ENCODE results near the gene LEF1.

The LEF1 gene

DNA sequence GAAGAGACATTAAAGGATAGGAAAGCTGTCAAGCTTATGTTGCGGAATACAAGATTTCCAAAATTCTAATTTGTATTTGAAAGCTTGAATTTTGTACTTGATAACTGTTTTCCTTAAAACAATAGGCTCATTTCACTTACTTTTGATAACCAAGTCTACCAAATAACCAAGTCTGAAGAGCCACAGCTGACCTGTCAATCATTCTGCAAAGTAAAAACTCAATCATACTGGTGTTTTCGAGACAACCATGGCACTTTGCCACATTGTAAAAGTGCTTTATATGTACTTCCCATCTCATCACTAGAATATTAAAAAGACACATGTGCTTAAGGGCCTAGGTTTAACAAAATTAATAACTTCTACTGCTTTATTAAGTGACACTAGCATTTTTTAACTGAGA, 47.9 kb downstream of the LEF1 start:
- ATAC-seq (ENCODE audit: low read depth): no peak
- no peaks in the 10 kb centered on the region for H3K36me3 Mint-ChIP-seq
- no peaks in the 10 kb centered on the region for H3K9me3 Mint-ChIP-seq
- no peaks in the 10 kb centered on the region for H3K27me3 Mint-ChIP-seq
- no peak for DNase-seq (ENCODE audit: low spot score in 2 of 2)
- H3K4me3 Mint-ChIP-seq: no peak overlapping the region
- H3K4me1 Mint-ChIP-seq: peaks cover 6% of the 10 kb centered on the region
- no peak overlapping the region for H3K27ac Mint-ChIP-seq

DNA sequence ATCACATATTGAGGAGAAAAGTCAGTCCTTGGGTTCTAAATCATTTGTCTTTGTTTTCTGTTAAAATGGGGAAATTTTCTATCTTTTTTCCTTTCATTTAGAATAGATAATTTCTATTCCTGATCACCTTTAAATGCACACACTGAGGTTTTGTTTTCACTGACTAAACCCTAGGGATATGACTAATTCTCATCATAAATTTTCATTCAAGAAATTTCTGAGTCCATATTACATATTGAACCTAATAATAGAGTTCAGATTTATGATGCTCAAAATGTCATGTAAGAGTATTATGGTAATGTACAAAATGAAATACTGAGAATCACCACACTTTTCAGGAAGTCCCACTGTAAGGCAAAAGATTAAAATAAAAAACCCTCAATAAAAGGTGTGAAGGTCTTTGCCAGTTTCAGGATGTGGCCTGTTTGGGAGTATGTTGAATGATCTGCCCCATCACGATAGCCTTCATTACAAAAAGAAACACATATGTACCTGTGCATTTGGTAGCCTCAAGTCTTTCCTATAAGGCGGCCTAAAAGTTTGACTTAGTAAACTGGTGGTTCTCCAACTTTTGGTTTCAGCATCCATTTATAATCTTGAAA, 49.4 kb downstream of the LEF1 start:
- no peak overlapping the region for H3K27ac Mint-ChIP-seq
- ATAC-seq (ENCODE audit: low read depth): no peak
- H3K4me1 Mint-ChIP-seq: peaks cover 6% of the 10 kb centered on the region
- no peak overlapping the region for H3K4me3 Mint-ChIP-seq
- DNase-seq (ENCODE audit: low spot score in 2 of 2): no peak
- H3K9me3 Mint-ChIP-seq: no peaks in the 10 kb centered on the region
- H3K27me3 Mint-ChIP-seq: no peaks in the 10 kb centered on the region
- no peaks in the 10 kb centered on the region for H3K36me3 Mint-ChIP-seq

DNA sequence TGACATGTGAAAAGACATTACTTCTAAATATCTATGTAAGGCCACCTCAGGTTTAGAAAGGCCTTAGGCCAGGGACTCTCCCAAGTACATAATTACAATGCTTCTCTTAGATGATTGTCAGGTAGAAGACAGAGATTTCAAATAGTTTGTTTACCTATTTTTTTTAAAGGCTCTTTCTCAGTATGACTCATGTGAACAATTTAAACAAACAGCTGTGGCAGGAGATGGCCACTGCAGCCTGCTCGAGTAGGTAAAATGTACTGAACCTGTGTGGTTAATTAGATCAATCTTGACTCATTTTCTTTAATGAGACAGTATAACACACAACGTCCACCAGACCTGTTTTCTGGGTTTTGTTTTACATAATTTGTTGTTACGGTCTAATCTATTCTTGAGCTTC, 50.2 kb downstream of the LEF1 start:
- Mint-ChIP-seq H3K9me3 (no peaks in the 10 kb centered on the region), H3K36me3 (no peaks in the 10 kb centered on the region), H3K4me1 (peaks cover 6% of the 10 kb centered on the region), H3K27me3 (peaks cover under 1% of the 10 kb centered on the region), H3K4me3 (no peak overlapping the region), H3K27ac (no peak overlapping the region)
- no peak for DNase-seq (ENCODE audit: low spot score in 2 of 2)
- ATAC-seq (ENCODE audit: low read depth): no peak

DNA sequence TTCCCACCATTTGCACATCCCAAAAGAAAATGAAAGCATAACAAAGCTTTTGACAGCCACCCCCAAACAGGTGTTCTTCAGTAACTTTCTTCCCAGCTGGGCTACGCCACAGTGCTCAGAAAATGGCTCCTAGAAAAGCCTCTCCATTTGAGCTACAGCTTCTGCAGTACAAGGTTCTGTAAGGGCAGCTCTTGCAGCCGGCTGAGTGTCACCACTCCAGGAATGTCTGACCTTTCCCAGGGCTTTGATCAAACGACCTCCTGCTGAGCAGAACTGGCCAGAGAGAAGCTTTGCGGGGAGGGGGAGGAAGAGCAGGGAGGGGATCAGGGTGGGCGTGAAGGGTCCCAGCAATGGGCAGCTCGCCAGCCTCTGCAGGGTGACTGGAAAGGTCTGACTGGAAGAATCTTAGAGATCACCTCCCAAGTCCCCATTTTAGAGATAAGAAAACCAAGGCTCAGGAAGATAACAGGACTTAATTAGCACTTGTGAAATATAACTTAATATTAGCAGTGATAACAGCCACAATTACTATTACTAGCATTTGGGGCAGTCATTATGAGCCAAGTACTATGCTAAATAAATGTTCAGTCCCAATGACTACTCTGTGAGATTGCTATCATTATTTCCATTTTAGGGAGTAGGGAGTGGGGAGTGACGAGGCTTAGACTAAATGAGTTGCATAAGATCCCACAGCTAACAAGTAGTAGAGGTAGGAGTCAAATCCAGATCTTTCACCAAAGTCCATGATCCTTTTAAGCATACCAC, 51.1 kb downstream of the LEF1 start:
- H3K36me3 Mint-ChIP-seq: no peaks in the 10 kb centered on the region
- DNase-seq (ENCODE audit: low spot score in 2 of 2) (no peak), ATAC-seq (ENCODE audit: low read depth) (no peak)
- H3K4me3 Mint-ChIP-seq: no peak overlapping the region
- peaks cover 6% of the 10 kb centered on the region for H3K4me1 Mint-ChIP-seq
- H3K27ac Mint-ChIP-seq: no peak overlapping the region
- H3K9me3 Mint-ChIP-seq: no peaks in the 10 kb centered on the region
- H3K27me3 Mint-ChIP-seq: peaks cover 1% of the 10 kb centered on the region

DNA sequence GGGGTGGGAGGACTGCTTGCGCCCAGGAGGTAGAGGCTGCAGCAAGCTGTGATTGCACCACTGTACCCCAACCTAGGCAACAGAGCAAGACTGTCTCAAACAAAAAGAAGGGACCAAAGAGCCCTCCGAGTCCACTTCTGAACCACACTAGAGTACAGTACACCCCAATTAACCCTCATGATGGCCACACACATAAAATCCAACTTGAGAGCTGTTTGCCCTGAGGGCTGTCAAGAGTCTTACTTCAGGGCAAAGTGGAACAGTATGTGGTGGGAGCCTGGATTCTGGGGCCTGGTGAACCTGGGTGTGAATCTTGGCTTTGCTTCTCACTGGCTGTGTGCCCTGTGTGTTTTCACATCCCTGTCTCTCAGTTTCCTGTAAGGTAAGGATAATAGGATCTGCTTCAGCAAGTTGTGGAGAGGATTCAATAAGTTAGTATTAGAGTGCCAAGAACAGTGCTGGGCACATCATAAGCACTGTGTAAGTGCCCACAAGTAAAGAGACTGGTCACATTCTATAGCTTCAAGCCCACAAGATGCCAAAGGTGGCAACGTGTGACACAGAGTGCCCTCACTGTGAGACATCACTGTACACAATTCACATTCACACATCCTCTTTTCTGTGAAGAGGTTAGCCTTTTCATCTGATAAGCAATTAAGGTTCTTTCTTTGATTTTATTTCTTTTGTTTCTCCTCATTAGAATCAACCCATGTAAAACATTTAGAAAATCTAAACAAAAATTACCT, 52.1 kb downstream of the LEF1 start:
- no peak overlapping the region for H3K4me3 Mint-ChIP-seq
- DNase-seq (ENCODE audit: low spot score in 2 of 2) (no peak), ATAC-seq (ENCODE audit: low read depth) (no peak)
- H3K27me3 Mint-ChIP-seq: peaks cover 1% of the 10 kb centered on the region
- H3K4me1 Mint-ChIP-seq: peaks cover 6% of the 10 kb centered on the region
- no peaks in the 10 kb centered on the region for H3K36me3 Mint-ChIP-seq
- H3K9me3 Mint-ChIP-seq: no peaks in the 10 kb centered on the region
- no peak overlapping the region for H3K27ac Mint-ChIP-seq

DNA sequence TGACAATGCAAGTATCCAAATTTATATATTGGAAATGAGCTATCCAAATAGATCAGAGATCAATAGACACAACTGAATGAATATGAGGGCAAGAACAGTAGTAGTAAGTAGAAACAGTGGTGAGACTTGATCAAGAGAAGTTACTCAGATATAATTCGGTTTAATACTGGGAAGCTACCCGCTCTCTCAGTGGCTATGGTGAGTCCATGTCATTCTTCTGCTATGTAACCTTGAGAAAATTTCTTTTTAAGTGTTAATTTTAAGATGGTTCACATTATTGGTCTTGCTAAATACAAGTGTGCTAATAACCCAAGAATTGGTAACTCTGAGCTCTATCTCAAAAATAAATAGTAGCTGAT, 53.6 kb downstream of the LEF1 start:
- no peaks in the 10 kb centered on the region for H3K36me3 Mint-ChIP-seq
- DNase-seq (ENCODE audit: low spot score in 2 of 2): no peak
- no peak overlapping the region for H3K4me3 Mint-ChIP-seq
- H3K27me3 Mint-ChIP-seq: peaks cover 1% of the 10 kb centered on the region
- H3K9me3 Mint-ChIP-seq: no peaks in the 10 kb centered on the region
- no peak for ATAC-seq (ENCODE audit: low read depth)
- no peak overlapping the region for H3K27ac Mint-ChIP-seq
- H3K4me1 Mint-ChIP-seq: peaks cover 6% of the 10 kb centered on the region

DNA sequence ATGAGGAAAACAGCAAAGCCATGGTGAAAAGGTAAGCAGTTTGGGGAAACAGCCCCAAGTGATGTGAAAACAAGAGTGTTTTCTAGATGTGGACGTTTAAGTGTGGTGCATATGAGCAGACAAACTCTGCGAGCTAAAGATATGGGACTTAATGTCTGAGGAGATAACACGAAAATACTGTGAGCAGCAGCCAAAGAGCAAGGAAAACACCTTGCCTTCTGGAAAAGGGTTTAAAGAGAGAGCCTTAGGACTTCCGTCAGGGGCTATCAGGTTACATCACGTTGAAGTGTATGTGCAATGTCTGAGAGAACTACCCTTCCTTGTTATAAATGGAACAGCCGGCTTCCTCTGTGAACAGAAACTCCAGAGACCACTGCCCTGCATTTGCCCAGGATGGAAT, 54.2 kb downstream of the LEF1 start:
- H3K4me1 Mint-ChIP-seq: peaks cover 6% of the 10 kb centered on the region
- ATAC-seq (ENCODE audit: low read depth) (no peak), DNase-seq (ENCODE audit: low spot score in 2 of 2) (no peak)
- H3K4me3 Mint-ChIP-seq: no peak overlapping the region
- no peaks in the 10 kb centered on the region for H3K9me3 Mint-ChIP-seq
- peaks cover 1% of the 10 kb centered on the region for H3K27me3 Mint-ChIP-seq
- H3K27ac Mint-ChIP-seq: no peak overlapping the region
- H3K36me3 Mint-ChIP-seq: no peaks in the 10 kb centered on the region

DNA sequence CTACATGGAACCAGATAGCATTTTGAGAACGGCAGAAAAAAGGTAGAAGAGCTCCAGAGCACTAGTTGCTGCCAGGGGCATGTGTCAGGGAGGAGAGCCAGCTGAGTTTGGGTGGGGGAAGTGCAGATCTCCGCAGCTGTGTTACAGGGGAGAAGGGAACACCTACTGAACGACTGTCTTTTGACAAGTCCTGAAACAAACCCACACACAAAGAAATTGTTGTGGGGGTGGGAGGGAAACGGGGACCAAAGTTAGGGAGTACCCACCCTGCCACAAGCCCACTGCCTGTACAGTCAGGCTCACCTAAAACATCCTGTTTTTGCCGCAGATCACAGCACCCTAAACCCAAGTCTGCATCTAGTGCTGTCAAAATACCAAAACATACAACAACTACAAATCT, 55.5 kb downstream of the LEF1 start:
- peaks cover 1% of the 10 kb centered on the region for H3K27me3 Mint-ChIP-seq
- ATAC-seq (ENCODE audit: low read depth) (no peak), DNase-seq (ENCODE audit: low spot score in 2 of 2) (no peak)
- H3K4me3 Mint-ChIP-seq: no peak overlapping the region
- peaks cover 6% of the 10 kb centered on the region for H3K4me1 Mint-ChIP-seq
- H3K36me3 Mint-ChIP-seq: no peaks in the 10 kb centered on the region
- no peaks in the 10 kb centered on the region for H3K9me3 Mint-ChIP-seq
- no peak overlapping the region for H3K27ac Mint-ChIP-seq

DNA sequence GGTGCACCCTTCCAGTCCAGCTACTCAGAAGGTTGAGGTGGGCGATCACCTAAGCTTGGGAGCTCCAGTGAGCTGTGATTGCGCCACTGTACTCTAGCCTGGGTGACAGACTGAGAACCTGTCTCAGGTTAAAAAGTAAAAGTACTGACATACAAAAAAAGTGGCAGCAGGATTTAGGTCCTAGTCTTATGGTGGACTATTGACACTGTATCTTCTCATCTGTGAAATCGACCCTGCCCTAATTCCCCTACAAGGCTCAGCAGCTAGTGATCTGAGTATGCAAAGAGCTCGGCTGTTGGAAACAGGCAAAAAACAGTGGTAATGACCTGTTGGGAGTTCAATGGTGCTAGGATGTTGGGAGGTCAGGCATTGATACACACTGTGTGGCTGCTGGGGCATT, 57.0 kb downstream of the LEF1 start:
- H3K27me3 Mint-ChIP-seq: peaks cover 4% of the 10 kb centered on the region
- H3K4me3 Mint-ChIP-seq: no peak overlapping the region
- DNase-seq (ENCODE audit: low spot score in 2 of 2) (no peak), ATAC-seq (ENCODE audit: low read depth) (no peak)
- no peaks in the 10 kb centered on the region for H3K36me3 Mint-ChIP-seq
- peaks cover 6% of the 10 kb centered on the region for H3K4me1 Mint-ChIP-seq
- no peak overlapping the region for H3K27ac Mint-ChIP-seq
- no peaks in the 10 kb centered on the region for H3K9me3 Mint-ChIP-seq

DNA sequence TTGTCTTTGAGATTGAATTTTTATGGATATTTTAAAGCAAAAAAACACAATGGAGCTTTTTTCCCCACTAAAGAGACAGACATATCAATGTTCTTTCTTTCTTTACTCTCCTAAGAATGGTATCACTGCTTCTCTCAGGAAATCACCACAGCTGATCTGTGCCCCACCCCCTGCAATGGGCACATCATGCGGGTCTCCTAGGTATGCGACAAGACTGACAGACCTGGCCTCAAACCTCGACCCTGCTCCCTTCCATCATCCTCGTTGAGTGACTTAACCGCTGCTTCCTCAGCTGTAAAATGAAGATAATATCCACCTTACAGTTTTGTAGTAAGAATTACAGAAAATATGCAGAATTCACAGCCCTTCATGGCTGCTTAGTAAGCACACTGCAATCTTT, 58.3 kb downstream of the LEF1 start:
- Mint-ChIP-seq H3K4me3 (no peak overlapping the region), H3K4me1 (no peaks in the 10 kb centered on the region), H3K36me3 (no peaks in the 10 kb centered on the region), H3K9me3 (no peaks in the 10 kb centered on the region), H3K27ac (no peak overlapping the region), H3K27me3 (peaks cover 4% of the 10 kb centered on the region)
- ATAC-seq (ENCODE audit: low read depth): no peak
- DNase-seq (ENCODE audit: low spot score in 2 of 2): no peak

DNA sequence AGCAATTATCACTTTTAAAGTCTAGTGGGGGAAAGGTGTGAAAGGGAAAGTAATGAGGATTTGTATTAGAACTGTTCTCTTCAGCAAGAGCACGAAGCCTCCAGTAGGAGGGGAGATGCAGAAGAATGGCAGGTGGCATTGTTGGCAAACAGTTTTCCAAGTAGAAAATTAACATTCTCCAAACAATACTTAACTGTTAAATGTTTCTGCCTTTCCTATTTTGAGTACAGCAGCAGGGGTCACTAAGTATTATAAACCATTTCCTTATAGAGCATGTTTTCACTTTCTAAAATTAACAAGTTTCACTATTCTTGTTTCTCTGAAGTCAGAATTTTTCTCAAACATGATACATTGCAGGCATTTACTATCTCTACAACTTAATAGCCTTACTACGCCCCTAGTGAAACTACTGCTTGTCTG, 58.7 kb downstream of the LEF1 start:
- Mint-ChIP-seq H3K4me1 (no peaks in the 10 kb centered on the region), H3K9me3 (no peaks in the 10 kb centered on the region), H3K4me3 (no peak overlapping the region), H3K27ac (no peak overlapping the region), H3K27me3 (peaks cover 4% of the 10 kb centered on the region), H3K36me3 (no peaks in the 10 kb centered on the region)
- DNase-seq (ENCODE audit: low spot score in 2 of 2) (no peak), ATAC-seq (ENCODE audit: low read depth) (no peak)

DNA sequence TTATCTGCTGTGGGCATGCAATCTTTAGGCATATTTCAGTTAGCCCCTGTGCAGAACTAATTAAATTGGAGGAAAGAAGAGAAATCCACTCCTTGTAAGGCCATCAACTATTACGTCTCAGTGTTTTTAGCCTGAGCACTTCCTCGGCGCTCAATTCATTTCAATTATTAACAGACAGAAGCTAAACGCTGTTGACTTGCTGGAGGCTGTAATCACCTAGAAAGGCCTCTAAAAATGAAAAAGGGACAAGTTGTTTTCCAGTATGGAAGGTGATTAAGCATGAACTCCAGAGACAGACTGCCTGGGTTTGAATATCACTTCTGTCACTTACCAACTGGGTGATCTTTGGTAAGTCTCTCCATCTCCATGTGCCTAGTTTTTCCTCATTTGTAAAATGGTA, 59.6 kb downstream of the LEF1 start:
- Mint-ChIP-seq H3K27ac (no peak overlapping the region), H3K9me3 (no peaks in the 10 kb centered on the region), H3K27me3 (peaks cover 4% of the 10 kb centered on the region), H3K4me3 (no peak overlapping the region), H3K36me3 (no peaks in the 10 kb centered on the region), H3K4me1 (no peaks in the 10 kb centered on the region)
- ATAC-seq (ENCODE audit: low read depth) (no peak), DNase-seq (ENCODE audit: low spot score in 2 of 2) (no peak)

DNA sequence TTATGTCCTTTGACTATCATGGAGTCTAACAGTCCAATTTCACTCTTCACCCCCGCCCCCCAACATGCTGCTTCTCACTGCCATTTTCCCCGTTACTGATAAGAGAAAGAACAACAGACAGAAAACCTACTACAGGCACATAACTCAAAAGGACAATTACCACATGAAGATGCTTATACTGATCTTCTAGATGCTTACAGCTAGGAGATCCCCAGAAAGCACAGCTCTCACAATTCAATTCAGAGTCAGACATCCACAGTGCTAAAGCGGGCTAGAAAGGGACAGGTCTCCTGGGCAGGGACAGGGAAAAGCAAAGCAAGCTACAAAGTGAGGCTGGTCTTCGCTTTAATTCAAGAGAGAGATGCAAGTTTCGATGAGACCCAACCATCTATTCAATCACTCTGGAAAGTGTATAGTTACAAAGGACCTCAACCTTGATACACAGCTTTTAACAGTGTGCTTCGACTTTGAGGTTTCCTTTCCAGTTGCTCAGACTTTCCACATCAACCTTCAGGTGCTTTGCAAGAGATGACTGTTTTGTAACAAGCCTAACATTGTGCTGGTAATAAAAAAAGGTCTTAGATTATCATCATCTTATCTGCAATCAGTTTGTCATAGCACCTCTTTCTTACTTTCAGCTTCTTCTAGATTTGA, 60.9 kb downstream of the LEF1 start:
- no peaks in the 10 kb centered on the region for H3K36me3 Mint-ChIP-seq
- H3K4me3 Mint-ChIP-seq: no peak overlapping the region
- H3K9me3 Mint-ChIP-seq: no peaks in the 10 kb centered on the region
- H3K27ac Mint-ChIP-seq: no peak overlapping the region
- no peaks in the 10 kb centered on the region for H3K4me1 Mint-ChIP-seq
- ATAC-seq (ENCODE audit: low read depth): no peak
- DNase-seq (ENCODE audit: low spot score in 2 of 2): no peak
- H3K27me3 Mint-ChIP-seq: peaks cover 4% of the 10 kb centered on the region

DNA sequence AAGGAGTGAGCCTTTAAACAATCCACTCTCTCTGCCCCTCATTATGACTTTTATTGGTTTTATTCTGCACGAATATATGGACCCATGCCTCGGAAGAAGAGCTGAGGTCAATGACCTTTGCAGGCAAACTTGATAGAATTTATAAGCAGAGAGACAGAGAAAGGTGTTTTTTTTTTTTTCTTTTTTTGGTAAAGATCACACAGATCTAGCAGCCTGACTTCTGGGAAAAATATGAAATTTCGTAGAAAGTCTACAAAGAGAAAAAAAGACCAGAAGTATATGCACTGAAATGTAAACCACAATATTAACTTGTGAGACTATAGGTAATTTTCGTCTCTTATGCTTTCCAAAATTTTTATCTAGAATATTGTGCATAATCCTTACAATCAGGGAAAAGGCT, 61.6 kb downstream of the LEF1 start:
- Mint-ChIP-seq H3K27me3 (peaks cover 4% of the 10 kb centered on the region), H3K36me3 (no peaks in the 10 kb centered on the region), H3K4me3 (no peak overlapping the region), H3K9me3 (no peaks in the 10 kb centered on the region), H3K4me1 (no peaks in the 10 kb centered on the region), H3K27ac (no peak overlapping the region)
- ATAC-seq (ENCODE audit: low read depth): no peak
- no peak for DNase-seq (ENCODE audit: low spot score in 2 of 2)

All from memory B cell (primary cell).